ENCODE results near the gene PSMB3.

DNA sequence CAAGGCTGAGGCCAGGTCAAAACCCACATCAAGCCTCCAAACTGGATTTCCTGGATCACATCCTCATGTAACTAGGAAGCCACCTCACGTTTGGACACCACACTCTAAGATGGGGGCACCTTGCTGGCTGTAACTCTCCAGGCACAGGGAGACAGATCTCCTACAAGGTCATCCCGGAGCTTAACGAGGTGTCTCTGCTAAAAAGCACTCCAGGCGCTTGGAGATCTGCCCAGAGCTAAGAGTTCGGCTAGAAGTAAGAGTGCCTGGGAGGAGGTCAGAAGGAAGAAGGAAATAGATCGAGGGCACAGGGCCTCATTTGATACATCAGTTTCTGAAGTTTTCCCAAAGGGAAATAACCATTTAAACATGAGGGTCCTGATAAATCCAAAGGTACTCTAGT is 15.9 kb downstream of the PSMB3 start:
- TF ChIP-seq, protein P1, sequence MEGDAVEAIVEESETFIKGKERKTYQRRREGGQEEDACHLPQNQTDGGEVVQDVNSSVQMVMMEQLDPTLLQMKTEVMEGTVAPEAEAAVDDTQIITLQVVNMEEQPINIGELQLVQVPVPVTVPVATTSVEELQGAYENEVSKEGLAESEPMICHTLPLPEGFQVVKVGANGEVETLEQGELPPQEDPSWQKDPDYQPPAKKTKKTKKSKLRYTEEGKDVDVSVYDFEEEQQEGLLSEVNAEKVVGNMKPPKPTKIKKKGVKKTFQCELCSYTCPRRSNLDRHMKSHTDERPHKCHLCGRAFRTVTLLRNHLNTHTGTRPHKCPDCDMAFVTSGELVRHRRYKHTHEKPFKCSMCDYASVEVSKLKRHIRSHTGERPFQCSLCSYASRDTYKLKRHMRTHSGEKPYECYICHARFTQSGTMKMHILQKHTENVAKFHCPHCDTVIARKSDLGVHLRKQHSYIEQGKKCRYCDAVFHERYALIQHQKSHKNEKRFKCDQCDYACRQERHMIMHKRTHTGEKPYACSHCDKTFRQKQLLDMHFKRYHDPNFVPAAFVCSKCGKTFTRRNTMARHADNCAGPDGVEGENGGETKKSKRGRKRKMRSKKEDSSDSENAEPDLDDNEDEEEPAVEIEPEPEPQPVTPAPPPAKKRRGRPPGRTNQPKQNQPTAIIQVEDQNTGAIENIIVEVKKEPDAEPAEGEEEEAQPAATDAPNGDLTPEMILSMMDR (IDR thresholded peaks at IDR 0.05) = no peak
- no peak for TF ChIP-seq SMAD4 (CRISPR knock-in tag; IDR thresholded peaks at IDR 0.05)
- TF ChIP-seq, protein P2, sequence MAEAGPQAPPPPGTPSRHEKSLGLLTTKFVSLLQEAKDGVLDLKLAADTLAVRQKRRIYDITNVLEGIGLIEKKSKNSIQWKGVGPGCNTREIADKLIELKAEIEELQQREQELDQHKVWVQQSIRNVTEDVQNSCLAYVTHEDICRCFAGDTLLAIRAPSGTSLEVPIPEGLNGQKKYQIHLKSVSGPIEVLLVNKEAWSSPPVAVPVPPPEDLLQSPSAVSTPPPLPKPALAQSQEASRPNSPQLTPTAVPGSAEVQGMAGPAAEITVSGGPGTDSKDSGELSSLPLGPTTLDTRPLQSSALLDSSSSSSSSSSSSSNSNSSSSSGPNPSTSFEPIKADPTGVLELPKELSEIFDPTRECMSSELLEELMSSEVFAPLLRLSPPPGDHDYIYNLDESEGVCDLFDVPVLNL (CRISPR knock-in tag; IDR thresholded peaks at IDR 0.05; ENCODE audit: borderline replicate concordance, low read depth) = no peak
- TF ChIP-seq, protein P3, sequence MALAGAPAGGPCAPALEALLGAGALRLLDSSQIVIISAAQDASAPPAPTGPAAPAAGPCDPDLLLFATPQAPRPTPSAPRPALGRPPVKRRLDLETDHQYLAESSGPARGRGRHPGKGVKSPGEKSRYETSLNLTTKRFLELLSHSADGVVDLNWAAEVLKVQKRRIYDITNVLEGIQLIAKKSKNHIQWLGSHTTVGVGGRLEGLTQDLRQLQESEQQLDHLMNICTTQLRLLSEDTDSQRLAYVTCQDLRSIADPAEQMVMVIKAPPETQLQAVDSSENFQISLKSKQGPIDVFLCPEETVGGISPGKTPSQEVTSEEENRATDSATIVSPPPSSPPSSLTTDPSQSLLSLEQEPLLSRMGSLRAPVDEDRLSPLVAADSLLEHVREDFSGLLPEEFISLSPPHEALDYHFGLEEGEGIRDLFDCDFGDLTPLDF (CRISPR knock-in tag; IDR thresholded peaks at IDR 0.05) = no peak
- TF ChIP-seq, protein P4, sequence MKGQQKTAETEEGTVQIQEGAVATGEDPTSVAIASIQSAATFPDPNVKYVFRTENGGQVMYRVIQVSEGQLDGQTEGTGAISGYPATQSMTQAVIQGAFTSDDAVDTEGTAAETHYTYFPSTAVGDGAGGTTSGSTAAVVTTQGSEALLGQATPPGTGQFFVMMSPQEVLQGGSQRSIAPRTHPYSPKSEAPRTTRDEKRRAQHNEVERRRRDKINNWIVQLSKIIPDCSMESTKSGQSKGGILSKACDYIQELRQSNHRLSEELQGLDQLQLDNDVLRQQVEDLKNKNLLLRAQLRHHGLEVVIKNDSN (CRISPR knock-in tag; IDR thresholded peaks at IDR 0.05) = no peak

Data from WTC11 (cell line).